HepG2 (cell line): ENCODE data around the gene NRL. TPM values are rescaled to one million over a fixed set of nuclear protein-coding genes. Genes with fewer than 3 reads are reported as not detected.

Source experiments
- ARID2 ChIP-seq: sonication (generic); formaldehyde crosslinking; IDR thresholded peaks from 2 replicates; pipeline ENCODE4 v1.8.1; 2022; ENCODE audit warnings: mild to moderate bottlenecking, missing genetic modification reagents, borderline replicate concordance
- CREM ChIP-seq, 2 experiments: sonication (generic) in 1 of 2; formaldehyde crosslinking in 1 of 2; IDR thresholded peaks; 2 replicates each; pipeline versions ENCODE4 v1.4.0 to v1.6.1; 2016 to 2020; ENCODE audit warnings: antibody characterized with exemption in 1 of 2, mild to moderate bottlenecking in 1 of 2, missing genetic modification reagents in 1 of 2
- HNRNPLL ChIP-seq: fragments of 200-400 bp; formaldehyde crosslinking; IDR thresholded peaks from 2 replicates; pipeline ENCODE4 v1.6.1; 2017; ENCODE audit warnings: mild to moderate bottlenecking, low read depth, low read length; ENCODE audit not compliant: poor library complexity, severe bottlenecking
- PLSCR1 ChIP-seq: sonication (generic); formaldehyde crosslinking; IDR thresholded peaks from 2 replicates; pipeline ENCODE4 v1.5.0; 2020; ENCODE audit warnings: missing genetic modification reagents, mild to moderate bottlenecking, borderline replicate concordance
- POGK ChIP-seq: sonication (generic); formaldehyde crosslinking; conservative IDR thresholded peaks from 2 replicates; pipeline ENCODE4 v1.8.0; 2022; ENCODE audit warnings: mild to moderate bottlenecking, moderate library complexity, missing genetic modification reagents
- POLR2AphosphoS2 ChIP-seq: IDR thresholded peaks from 2 replicates; pipeline ENCODE4 v1.6.1; 2011; ENCODE audit warnings: low read depth, low read length, improper control_type of control experiment
- RARG ChIP-seq: sonication (generic); formaldehyde crosslinking; IDR thresholded peaks from 2 replicates; pipeline ENCODE4 v1.4.0; 2020; ENCODE audit warnings: low read depth, mild to moderate bottlenecking, missing genetic modification reagents
- RNF2 ChIP-seq: fragments of 450-650 bp; conservative IDR thresholded peaks from 2 replicates; pipeline ENCODE4 v1.6.1; 2016; ENCODE audit warnings: low read depth
- SIX4 ChIP-seq: sonication (generic); formaldehyde crosslinking; IDR thresholded peaks from 2 replicates; pipeline ENCODE4 v1.4.0; 2020; ENCODE audit warnings: missing genetic modification reagents
- SNAPC4 ChIP-seq: sonication (generic); formaldehyde crosslinking; IDR thresholded peaks from 2 replicates; pipeline ENCODE4 v1.4.0; 2020; ENCODE audit warnings: mild to moderate bottlenecking, missing genetic modification reagents
- SNAPC5 ChIP-seq: sonication (generic); formaldehyde crosslinking; IDR thresholded peaks from 2 replicates; pipeline ENCODE4 v1.8.1; 2023; ENCODE audit warnings: mild to moderate bottlenecking, missing genetic modification reagents, borderline replicate concordance
- TIGD3 ChIP-seq: sonication (generic); formaldehyde crosslinking; IDR thresholded peaks from 2 replicates; pipeline ENCODE4 v1.5.1; 2020; ENCODE audit warnings: mild to moderate bottlenecking, missing genetic modification reagents, borderline replicate concordance
- USF2 ChIP-seq, 2 experiments: sonication (generic) in 1 of 2; formaldehyde crosslinking in 1 of 2; IDR thresholded peaks; 2 replicates each; pipeline versions ENCODE4 v1.5.1 to v1.6.1; 2011 to 2020; ENCODE audit warnings: borderline replicate concordance in 1 of 2, low read depth in 1 of 2, low read length in 1 of 2, mild to moderate bottlenecking in 1 of 2, missing genetic modification reagents in 1 of 2, moderate library complexity in 1 of 2
- YEATS4 ChIP-seq: sonication (generic); formaldehyde crosslinking; IDR thresholded peaks from 2 replicates; pipeline ENCODE4 v1.4.0; 2020; ENCODE audit warnings: missing genetic modification reagents, borderline replicate concordance
- ZNF678 ChIP-seq: sonication (generic); formaldehyde crosslinking; IDR thresholded peaks from 2 replicates; pipeline ENCODE4 v1.4.0; 2020; ENCODE audit warnings: mild to moderate bottlenecking, missing genetic modification reagents
- ZNF709 ChIP-seq: sonication (generic); formaldehyde crosslinking; IDR thresholded peaks from 2 replicates; pipeline ENCODE4 v1.5.0; 2020; ENCODE audit warnings: mild to moderate bottlenecking, missing genetic modification reagents
- ZNF790 ChIP-seq: sonication (generic); formaldehyde crosslinking; IDR thresholded peaks from 2 replicates; pipeline ENCODE4 v1.8.0; 2022; ENCODE audit warnings: missing genetic modification reagents, mild to moderate bottlenecking, borderline replicate concordance
- polyA plus RNA-seq, 8 experiments: library from polyadenylated mRNA; depleted of rRNA in 3 of 8; stranded (reverse) in 7 of 8; unstranded in 1 of 8; fragments of >200 nt; fragmentation: Illumina TruSeq in 4 of 8; extraction: Trizol in 4 of 8; gene quantifications; 2 replicates each; pipeline versions ENCODE4 v1.2.1 to v1.2.3, GENCODE V29; 2011 to 2016; ENCODE audit warnings: low read depth in 4 of 8, missing spikeins in 1 of 8, mixed read lengths in 1 of 8; ENCODE audit not compliant: insufficient read depth in 1 of 8
- total RNA-seq, 5 experiments: library from RNA; depleted of rRNA; stranded (reverse); fragments of >200 nt; fragmentation: Illumina TruSeq; extraction: Trizol; gene quantifications; 2 replicates each; pipeline ENCODE4 v1.2.3, GENCODE V29; 2016; ENCODE audit warnings: low read depth in 1 of 5

NRL gene
- total and polyA plus RNA-seq, 2 of the 13 experiments (the other 11 are each of a cell fraction or from before 2014, with no cell fraction given): 2.5 to 4.7 TPM

- no peak for TF ChIP-seq RARG
- no peak for TF ChIP-seq POGK (CRISPR knock-in tag)
- TF ChIP-seq YEATS4 (CRISPR knock-in tag): no peak
- TF ChIP-seq CREM (IDR thresholded peaks at IDR 0.05): no peak
- no peak for TF ChIP-seq CREM (CRISPR knock-in tag; IDR thresholded peaks at IDR 0.05)
- no peak for TF ChIP-seq SNAPC4 (CRISPR knock-in tag)
- peak; percentile 29; the same call in 1 of the 2 replicates for TF ChIP-seq ZNF709 (CRISPR knock-in tag)
- TF ChIP-seq ARID2 (CRISPR knock-in tag): no peak
- peak; percentile 39 for TF ChIP-seq HNRNPLL
- TF ChIP-seq POLR2AphosphoS2: no peak
- TF ChIP-seq USF2 (IDR thresholded peaks at IDR 0.05; ENCODE audit: low read depth, low read length): no peak
- TF ChIP-seq USF2 (CRISPR knock-in tag; IDR thresholded peaks at IDR 0.05; ENCODE audit: borderline replicate concordance): no peak
- 0 out of 2 replicates have a peak, but pooled peaks have one; percentile 3 for TF ChIP-seq TIGD3
- TF ChIP-seq SNAPC5 (CRISPR knock-in tag): no peak
- TF ChIP-seq PLSCR1 (CRISPR knock-in tag): no peak
- TF ChIP-seq ZNF678 (CRISPR knock-in tag): peak; percentile 39; the same call in 1 of the 2 replicates
- no peak for TF ChIP-seq ZNF790 (CRISPR knock-in tag)
- TF ChIP-seq SIX4 (CRISPR knock-in tag): no peak
- no peak for TF ChIP-seq RNF2
Measured at GRCh38 chr14:24057867-24058259, 56.9 kb downstream of the NRL start (continued).
